ENCODE measurements around the gene THBS2.
"Not testable (repeated sequence)": the region's sequence is repeated elsewhere in the genome, so short reads cannot be mapped to it uniquely, and the experiment has no call there.

THBS2 gene

DNA sequence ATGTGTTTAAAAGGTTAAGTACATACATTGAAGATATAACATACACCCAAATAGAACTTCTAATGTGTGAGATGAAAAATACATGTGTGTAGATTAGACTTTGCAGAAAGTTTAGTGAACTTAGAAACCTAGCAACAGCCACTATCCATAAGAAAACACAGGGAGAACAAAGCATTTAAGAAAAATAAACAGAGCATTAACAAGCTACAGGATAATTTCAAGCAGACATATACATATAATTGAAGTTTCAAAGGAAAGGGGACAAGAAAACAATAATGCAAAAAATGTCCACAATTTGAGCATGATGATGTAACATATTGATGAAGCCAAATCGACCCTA, 18.2 kb upstream of the THBS2 start:
- no peak for DNase-seq (ENCODE audit: low read depth)

DNA sequence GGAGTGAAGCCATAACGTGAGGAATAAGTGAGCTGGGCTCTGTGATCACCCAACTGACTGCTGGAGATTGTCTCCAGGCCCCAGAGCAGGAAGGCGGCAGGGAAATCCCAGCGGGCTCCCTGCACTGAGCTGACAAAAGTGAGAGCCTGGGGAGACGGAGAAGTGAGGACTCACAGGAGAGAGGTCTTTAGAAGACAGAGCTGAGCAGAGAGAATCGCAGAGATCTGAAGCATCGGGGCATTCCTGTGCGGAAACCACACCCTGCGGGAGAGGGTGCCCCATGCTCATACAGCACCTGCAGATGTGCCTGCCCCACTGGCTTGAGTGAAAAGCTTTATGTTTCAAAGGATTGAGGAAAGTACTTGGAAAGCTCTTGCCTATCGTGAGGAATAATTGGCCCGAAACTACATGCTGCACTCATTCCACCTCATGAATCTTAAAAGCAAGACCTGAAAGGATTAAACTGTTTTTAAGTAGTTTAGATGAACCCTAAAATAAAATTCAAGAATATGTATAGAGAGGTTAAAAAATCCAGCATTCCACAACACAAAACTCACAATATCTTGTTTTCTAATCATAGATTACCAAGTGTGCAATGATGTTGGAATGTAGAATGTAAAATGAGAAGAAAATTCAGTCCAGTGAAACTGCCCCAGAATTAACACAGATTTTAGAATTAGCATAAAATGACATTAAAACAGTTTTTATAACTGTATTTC, 17.7 kb upstream of the THBS2 start:
- no peak for DNase-seq (ENCODE audit: low read depth)

DNA sequence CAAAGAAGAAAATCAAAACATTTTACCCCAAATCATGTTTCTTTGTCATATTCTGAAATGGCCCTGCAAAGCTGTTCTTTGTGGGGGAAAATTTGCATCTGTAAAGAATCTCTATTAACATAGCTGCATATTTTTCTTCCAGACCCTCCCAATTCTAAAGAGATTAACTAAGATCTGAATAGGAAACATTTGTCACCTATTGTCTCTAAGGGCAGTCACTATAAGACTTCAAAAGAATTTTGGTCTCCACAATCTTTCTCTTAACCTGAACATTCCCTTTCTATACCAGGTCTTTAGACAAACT, 16.4 kb upstream of the THBS2 start:
- not testable (repeated sequence) for DNase-seq (ENCODE audit: low read depth)

DNA sequence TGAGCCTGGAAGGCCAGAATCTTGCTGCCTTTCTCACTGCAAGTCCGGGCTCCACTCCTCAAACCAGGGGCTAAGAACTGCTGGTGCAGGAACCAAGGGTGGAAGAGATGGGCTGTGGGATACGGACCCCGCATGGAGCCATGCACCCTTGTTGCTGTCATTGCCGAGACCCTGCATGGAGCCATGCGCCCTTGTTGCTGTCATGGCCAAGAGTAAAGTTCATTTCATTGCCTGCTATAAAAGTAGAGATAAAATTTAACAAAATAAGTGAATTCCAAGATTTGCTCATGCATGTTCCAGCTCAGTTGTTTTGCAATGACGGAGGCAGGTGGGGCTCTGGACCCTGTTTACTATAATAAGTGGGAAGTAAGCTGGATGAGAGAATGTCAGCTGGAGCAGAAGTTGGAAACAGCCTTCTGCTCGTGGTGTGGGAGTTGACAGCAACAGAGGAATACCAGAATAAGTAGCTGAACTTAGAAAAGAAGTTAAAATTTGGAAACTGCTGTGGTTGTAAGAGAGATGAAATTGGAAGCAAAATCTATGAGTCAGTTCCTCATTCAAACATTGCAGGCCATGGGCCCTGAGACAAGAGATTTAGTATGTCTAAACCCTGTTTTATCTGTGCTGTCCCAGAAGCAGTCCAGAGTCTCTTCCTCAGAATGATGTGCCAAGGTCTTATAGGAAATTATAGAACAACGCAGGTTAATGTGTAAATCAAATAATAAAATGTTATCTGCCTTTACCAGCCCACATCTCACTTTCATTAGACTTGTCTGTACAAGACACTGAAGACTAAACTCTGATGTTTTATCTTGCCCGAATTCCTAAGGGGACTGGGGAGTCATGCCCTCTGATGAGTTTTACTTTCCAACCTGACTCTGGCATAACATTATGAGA, 15.8 kb upstream of the THBS2 start:
- no peak for DNase-seq (ENCODE audit: low read depth)

DNA sequence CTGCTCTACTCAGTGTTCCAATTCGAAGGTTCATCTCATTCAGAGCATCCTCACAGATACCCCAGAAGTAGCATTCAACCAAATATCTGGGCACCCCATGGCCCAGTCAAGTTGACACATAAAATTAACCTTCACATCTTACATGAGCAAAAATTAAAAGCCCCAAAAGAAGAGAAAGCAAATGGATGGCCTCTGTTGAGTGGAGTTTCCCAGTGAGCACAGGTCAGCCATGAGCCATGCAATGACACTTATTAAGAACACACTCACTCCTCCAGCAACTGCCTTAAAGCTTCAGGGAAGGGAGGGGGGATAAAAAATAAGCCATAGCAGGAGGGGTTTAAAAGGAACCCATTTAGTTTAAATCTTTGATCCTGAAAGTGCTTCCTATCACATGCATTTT, 14.6 kb upstream of the THBS2 start:
- no peak for DNase-seq (ENCODE audit: low read depth)

GRCh38 chr6:169266746-169267591, 13.3 kb upstream of the THBS2 start:
- DNase-seq (ENCODE audit: low read depth): no peak

GRCh38 chr6:169266261-169266660, 12.6 kb upstream of the THBS2 start:
- DNase-seq (ENCODE audit: low read depth): no peak

DNA sequence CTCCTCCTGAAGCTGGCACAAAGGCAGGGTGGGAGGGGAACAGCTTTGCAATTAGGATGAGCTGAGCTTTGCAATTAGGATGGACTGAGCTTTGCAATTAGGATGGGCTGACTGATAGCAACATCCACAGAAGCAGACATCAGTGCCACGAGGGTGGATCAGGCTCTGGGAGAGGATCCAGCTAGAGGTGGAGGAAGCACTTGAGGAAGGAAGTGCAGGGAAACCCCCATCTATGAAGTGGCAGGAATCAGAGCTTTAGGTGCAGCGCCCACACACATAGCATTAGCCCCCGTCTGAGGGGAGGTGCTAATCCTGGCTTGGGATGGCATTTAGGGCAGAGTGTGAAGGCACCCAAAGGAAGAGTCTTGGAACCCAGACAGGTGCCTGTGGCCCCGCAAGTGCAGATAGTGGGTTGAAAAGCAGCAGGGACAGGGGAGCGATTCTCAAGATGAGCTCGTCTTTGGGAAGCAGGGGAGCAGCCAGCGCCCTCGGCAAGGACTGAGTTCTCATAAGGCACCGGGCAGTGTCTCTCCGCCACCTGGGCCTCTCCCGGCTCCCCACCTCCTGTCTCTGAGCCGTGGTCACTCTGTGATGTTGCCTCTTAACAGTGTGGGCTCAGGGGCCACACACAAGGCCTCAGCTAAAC, 12.0 kb upstream of the THBS2 start:
- DNase-seq (ENCODE audit: low read depth): no peak

GRCh38 chr6:169263836-169264608, 10.4 kb upstream of the THBS2 start:
- no peak for DNase-seq (ENCODE audit: low read depth)

DNA sequence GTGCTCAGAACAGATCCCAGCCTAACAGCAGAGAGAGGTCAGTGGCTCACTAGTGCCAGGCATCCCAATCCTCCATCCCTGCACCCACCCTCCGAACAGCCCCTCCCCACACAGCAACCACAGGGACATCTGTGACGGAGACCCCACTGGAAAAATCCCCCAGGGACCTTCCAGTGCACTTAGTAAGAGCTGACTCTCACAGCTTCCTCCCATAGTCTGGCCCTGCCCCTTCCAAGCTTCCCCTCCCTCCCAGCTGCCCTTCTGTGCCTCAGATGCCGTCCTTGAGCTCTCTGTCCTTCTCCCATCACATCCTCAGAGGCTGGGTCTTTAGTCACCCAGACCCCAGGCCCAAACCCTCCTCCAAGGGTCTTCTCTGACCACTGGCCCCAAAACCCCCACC, 9.7 kb upstream of the THBS2 start:
- no peak for DNase-seq (ENCODE audit: low read depth)

GRCh38 chr6:169262602-169263001, 9.0 kb upstream of the THBS2 start:
- not testable (repeated sequence) for DNase-seq (ENCODE audit: low read depth)

GRCh38 chr6:169256518-169256917, 2.9 kb upstream of the THBS2 start:
- DNase-seq (ENCODE audit: low read depth): no peak

- no peak for DNase-seq (ENCODE audit: low read depth)
Observed at GRCh38 chr6:169256061-169256460, 2.4 kb upstream of the THBS2 start.

GRCh38 chr6:169255643-169256042, 2.0 kb upstream of the THBS2 start:
- DNase-seq (ENCODE audit: low read depth): no peak

- no peak for DNase-seq (ENCODE audit: low read depth)
Observed at GRCh38 chr6:169254456-169255316, 1.0 kb upstream of the THBS2 start.

GRCh38 chr6:169252505-169253189, 999 bp downstream of the THBS2 start:
- DNase-seq (ENCODE audit: low read depth): no peak

DNA sequence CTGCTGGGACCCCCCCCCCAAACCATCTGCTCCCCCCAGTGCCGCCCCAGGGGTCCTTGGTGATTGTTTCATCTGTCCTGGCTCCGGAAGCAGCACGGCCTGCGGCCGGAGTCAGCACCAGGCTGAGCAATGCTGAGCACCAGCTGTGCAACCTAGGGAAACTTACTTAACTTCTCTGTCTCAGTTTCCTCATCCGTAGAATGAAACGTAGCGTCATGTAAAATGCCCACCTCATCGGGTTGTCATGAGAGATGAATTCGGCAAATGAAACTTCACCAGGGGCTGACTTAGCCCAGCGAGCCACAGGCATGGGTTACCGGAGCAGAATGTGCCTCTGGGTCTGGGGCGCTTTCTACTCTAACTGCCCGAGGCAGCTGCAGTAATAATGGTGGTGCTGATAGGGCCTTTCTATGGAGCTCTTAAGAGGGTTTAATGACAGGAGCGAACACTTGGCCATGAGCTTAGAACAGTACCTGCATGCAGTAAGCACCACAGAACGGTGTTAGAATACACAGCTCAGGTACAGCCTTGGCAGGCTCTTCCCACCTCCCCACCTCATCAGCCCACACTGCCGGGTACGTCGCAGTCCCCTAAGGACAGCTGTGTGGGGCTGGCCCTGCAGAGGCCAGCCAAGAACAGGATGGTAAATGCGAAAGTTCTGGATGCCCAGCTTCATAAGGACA, 1.7 kb downstream of the THBS2 start:
- DNase-seq (ENCODE audit: low read depth): no peak

- no peak for DNase-seq (ENCODE audit: low read depth)
Observed at GRCh38 chr6:169251371-169251802, 2.3 kb downstream of the THBS2 start.

DNA sequence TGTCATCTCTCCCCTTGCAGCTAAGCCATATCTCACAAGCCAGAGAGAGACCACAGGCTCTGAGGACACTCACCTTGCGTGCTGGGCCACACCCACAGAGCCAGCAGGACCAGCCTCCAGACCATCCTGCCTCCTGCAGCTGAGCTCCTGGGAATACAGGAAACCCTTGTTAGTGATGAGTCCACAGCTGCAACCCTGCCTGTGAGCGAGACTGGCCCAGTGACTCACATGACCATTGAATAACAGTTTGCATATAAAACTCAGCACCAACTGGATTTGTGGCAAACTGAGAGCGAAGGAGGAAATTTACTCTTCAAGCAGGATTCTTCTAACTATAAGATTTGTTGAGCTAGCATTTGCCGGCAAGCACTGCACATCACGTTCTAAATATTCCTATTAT, 3.0 kb downstream of the THBS2 start:
- no peak for DNase-seq (ENCODE audit: low read depth)

Data from activated T-helper 1 cell treated with Interleukin-2 at 50 U/mL for 16 hours (primary cell).